H9 (cell line): ENCODE measurements around the gene HMGCLL1. TPM values are rescaled to one million over a fixed set of nuclear protein-coding genes. Genes with fewer than 3 reads are reported as not detected.

Experiments used
- DNase-seq: peaks from one replicate; pipeline ENCODE4 v3.0.0-alpha.2; 2017
- H2AFZ ChIP-seq: one replicate; pipeline ENCODE4 v1.6.1; 2013; ENCODE audit warnings: mild to moderate bottlenecking, low read length, control low read depth, moderate library complexity
- H2AK5ac ChIP-seq: 2 replicates; pipeline ENCODE4 v1.6.1; 2013; ENCODE audit warnings: low read length, control low read depth, mixed read lengths; ENCODE audit not compliant: insufficient read length
- H2BK120ac ChIP-seq: one replicate; pipeline ENCODE4 v1.6.1; 2013; ENCODE audit warnings: low read depth, mild to moderate bottlenecking, low read length, control low read depth, inconsistent platforms; ENCODE audit not compliant: poor library complexity, severe bottlenecking
- H2BK12ac ChIP-seq: 2 replicates; pipeline ENCODE4 v1.6.1; 2013; ENCODE audit warnings: low read length, control low read depth, mixed read lengths, low read depth; ENCODE audit not compliant: insufficient read length
- H2BK15ac ChIP-seq: 2 replicates; pipeline ENCODE4 v1.6.1; 2013; ENCODE audit warnings: low read depth, low read length, control low read depth
- H2BK20ac ChIP-seq: one replicate; pipeline ENCODE4 v1.6.1; 2013; ENCODE audit warnings: low read depth, mild to moderate bottlenecking, low read length, control low read depth, inconsistent platforms; ENCODE audit not compliant: poor library complexity, severe bottlenecking
- H2BK5ac ChIP-seq: 2 replicates; pipeline ENCODE4 v1.6.1; 2013; ENCODE audit warnings: low read length, control low read depth, mixed read lengths; ENCODE audit not compliant: insufficient read length
- H3K14ac ChIP-seq: 2 replicates; pipeline ENCODE4 v1.6.1; 2013; ENCODE audit warnings: low read length, control low read depth; ENCODE audit not compliant: insufficient read depth
- H3K18ac ChIP-seq: 2 replicates; pipeline ENCODE4 v1.6.1; 2013; ENCODE audit warnings: low read depth, mild to moderate bottlenecking, mixed read lengths, low read length, control low read depth; ENCODE audit not compliant: insufficient read length
- H3K23ac ChIP-seq: 2 replicates; pipeline ENCODE4 v1.6.1; 2013; ENCODE audit warnings: low read length, control low read depth, mixed read lengths, low read depth; ENCODE audit not compliant: insufficient read length
- H3K23me2 ChIP-seq: 2 replicates; pipeline ENCODE4 v1.6.1; 2013; ENCODE audit warnings: low read depth, mild to moderate bottlenecking, mixed read lengths, low read length, control low read depth; ENCODE audit not compliant: insufficient read length, poor library complexity, severe bottlenecking
- H3K27ac ChIP-seq: 2 replicates; pipeline ENCODE4 v1.5.1; 2013; ENCODE audit warnings: low read length, control low read depth, mixed read lengths, low read depth; ENCODE audit not compliant: insufficient read length
- H3K27me3 ChIP-seq: 2 replicates; pipeline ENCODE4 v1.6.1; 2013; ENCODE audit warnings: low read length, control low read depth, inconsistent platforms; ENCODE audit not compliant: insufficient read depth
- H3K4ac ChIP-seq: 2 replicates; pipeline ENCODE4 v1.6.1; 2013; ENCODE audit warnings: low read depth, mild to moderate bottlenecking, control low read depth, inconsistent platforms, low read length, moderate library complexity
- H3K4me1 ChIP-seq: 2 replicates; pipeline ENCODE4 v1.6.1; 2013; ENCODE audit warnings: low read length, control low read depth, inconsistent platforms; ENCODE audit not compliant: insufficient read depth
- H3K4me2 ChIP-seq: 2 replicates; pipeline ENCODE4 v1.6.1; 2013; ENCODE audit warnings: low read length, control low read depth, mixed read lengths; ENCODE audit not compliant: insufficient read length, insufficient read depth
- H3K56ac ChIP-seq: 2 replicates; pipeline ENCODE4 v1.6.1; 2013; ENCODE audit warnings: low read depth, mild to moderate bottlenecking, mixed read lengths, low read length, control low read depth; ENCODE audit not compliant: insufficient read length
- H3K79me1 ChIP-seq: 2 replicates; pipeline ENCODE4 v1.6.1; 2013; ENCODE audit warnings: low read depth, mild to moderate bottlenecking, moderate library complexity, low read length, control low read depth, inconsistent platforms; ENCODE audit not compliant: insufficient read depth, poor library complexity, severe bottlenecking
- H3K79me2 ChIP-seq: 2 replicates; pipeline ENCODE4 v1.6.1; 2013; ENCODE audit warnings: low read length, control low read depth, inconsistent platforms; ENCODE audit not compliant: insufficient read depth
- H3K9ac ChIP-seq: 2 replicates; pipeline ENCODE4 v1.6.1; 2013; ENCODE audit warnings: low read length, control low read depth, mixed read lengths; ENCODE audit not compliant: insufficient read length; ENCODE audit errors: extremely low read depth
- H3K9me3 ChIP-seq: one replicate; pipeline ENCODE4 v1.6.1; 2013; ENCODE audit warnings: low read depth, low read length, inconsistent platforms; ENCODE audit not compliant: control insufficient read depth
- H3T11ph ChIP-seq: one replicate; pipeline ENCODE4 v1.6.1; 2013; ENCODE audit warnings: mild to moderate bottlenecking, low read length, control low read depth, inconsistent platforms
- H4K20me1 ChIP-seq: one replicate; pipeline ENCODE4 v1.6.1; 2013; ENCODE audit not compliant: control insufficient read depth, insufficient read length, insufficient read depth
- H4K5ac ChIP-seq: 2 replicates; pipeline ENCODE4 v1.6.1; 2013; ENCODE audit warnings: low read depth, mild to moderate bottlenecking, mixed read lengths, low read length, control low read depth; ENCODE audit not compliant: insufficient read length
- H4K8ac ChIP-seq: replicated peaks from 2 replicates; pipeline ENCODE4 v1.6.1; 2013; ENCODE audit warnings: low read length, control low read depth, mixed read lengths, low read depth; ENCODE audit not compliant: insufficient read length
- H4K91ac ChIP-seq: 2 replicates; pipeline ENCODE4 v1.6.1; 2013; ENCODE audit warnings: low read depth, mild to moderate bottlenecking, moderate library complexity, mixed read lengths, low read length, control low read depth; ENCODE audit not compliant: insufficient read length
- H3K27ac Mint-ChIP-seq, 3 experiments: 2 replicates in 2 of 3; 3 replicates in 1 of 3; pipeline ENCODE4 v1.8.0; 2020 to 2021; ENCODE audit warnings: mixed read lengths in 3 of 3, mild to moderate bottlenecking in 1 of 3, moderate library complexity in 1 of 3
- H3K27me3 Mint-ChIP-seq: 2 replicates; pipeline ENCODE4 v1.8.0; 2021; ENCODE audit warnings: low read depth, mild to moderate bottlenecking, moderate library complexity, mixed read lengths
- H3K36me3 Mint-ChIP-seq, 3 experiments: 2 replicates in 2 of 3; 3 replicates in 1 of 3; pipeline ENCODE4 v1.8.0; 2020 to 2021; ENCODE audit warnings: low read depth in 3 of 3, mixed read lengths in 3 of 3; ENCODE audit not compliant: insufficient read depth in 1 of 3
- H3K4me1 Mint-ChIP-seq, 2 experiments: 2 replicates each; pipeline ENCODE4 v1.8.0; 2020; ENCODE audit warnings: mixed read lengths in 2 of 2
- H3K4me3 Mint-ChIP-seq, 2 experiments: 2 replicates in 1 of 2; 3 replicates in 1 of 2; pipeline ENCODE4 v1.8.0; 2020 to 2021; ENCODE audit warnings: mild to moderate bottlenecking in 2 of 2, mixed read lengths in 2 of 2, moderate library complexity in 1 of 2
- H3K9me3 Mint-ChIP-seq, 2 experiments: 2 replicates in 1 of 2; 3 replicates in 1 of 2; pipeline ENCODE4 v1.8.0; 2020; ENCODE audit warnings: mild to moderate bottlenecking in 2 of 2, mixed read lengths in 2 of 2, moderate library complexity in 1 of 2
- CTCF ChIP-seq: fragments of 200-600 bp; sonication (generic); conservative IDR thresholded peaks from 3 replicates; pipeline ENCODE4 v1.8.0; 2021; ENCODE audit warnings: antibody characterized with exemption, mild to moderate bottlenecking
- total RNA-seq: library from RNA; stranded (reverse); gene quantifications from 2 replicates; pipeline ENCODE4 v1.2.1, GENCODE V29; 2021

HMGCLL1 gene
- total RNA-seq, 1 experiment from 2014 or later: 0.24 TPM

GRCh38 chr6:55448451-55448850, 130.5 kb downstream of the HMGCLL1 start:
- Histone ChIP-seq H2AFZ (no peak overlapping the region), H4K20me1 (no peaks in the 10 kb centered on the region), H2BK15ac (no peak overlapping the region), H2BK120ac (no peak overlapping the region), H2BK20ac (no peak overlapping the region), H3T11ph (no peak overlapping the region), H2AK5ac (no peak overlapping the region), H3K4me1 (no peaks in the 10 kb centered on the region), H3K18ac (no peak overlapping the region), H4K91ac (no peak overlapping the region), H3K27me3 (no peaks in the 10 kb centered on the region), H3K9ac (no peak overlapping the region), H3K79me2 (no peaks in the 10 kb centered on the region), H3K79me1 (no peaks in the 10 kb centered on the region), H3K4me2 (no peak overlapping the region), H3K56ac (no peak overlapping the region), H4K8ac (no peak overlapping the region), H2BK5ac (no peak overlapping the region), H3K27ac (no peak overlapping the region), H3K23me2 (no peaks in the 10 kb centered on the region), H4K5ac (no peak overlapping the region), H3K23ac (no peak overlapping the region), H3K9me3 (no peaks in the 10 kb centered on the region), H3K4ac (no peak overlapping the region), H3K14ac (no peak overlapping the region), H2BK12ac (no peak overlapping the region)
- H3K4me1 Mint-ChIP-seq: no peaks in the 10 kb centered on the region
- no peaks in the 10 kb centered on the region for H3K27me3 Mint-ChIP-seq
- no peak for TF ChIP-seq CTCF
- H3K36me3 Mint-ChIP-seq: no peaks in the 10 kb centered on the region
- DNase-seq: no peak
- H3K9me3 Mint-ChIP-seq: no peaks in the 10 kb centered on the region
- H3K27ac Mint-ChIP-seq: no peak overlapping the region
- H3K4me3 Mint-ChIP-seq: no peak overlapping the region
